ENCODE measurements around the gene KCNK17. TPM values are rescaled to one million over a fixed set of nuclear protein-coding genes. Genes with fewer than 3 reads are reported as not detected.

KCNK17 gene
- total and polyA plus RNA-seq, 9 of the 15 experiments (the other 6 are each of a cell fraction or from before 2014, with no cell fraction given): not detected

GRCh38 chr6:39353698-39354315 lies 39.6 kb upstream of the KCNK17 start:
- Histone ChIP-seq H3K79me2 (ENCODE audit: control insufficient read depth, insufficient read depth, low read length) (no peaks in the 10 kb centered on the region), H2AFZ (ENCODE audit: low read depth, low read length) (no peak overlapping the region), H3K36me3 (ENCODE audit: control insufficient read depth, insufficient read depth, low read length) (no peaks in the 10 kb centered on the region), H3K4me3 (no peak overlapping the region), H3K9me1 (ENCODE audit: control insufficient read depth, insufficient read depth, low read length) (no peaks in the 10 kb centered on the region), H4K20me1 (replicated peaks; ENCODE audit: control insufficient read depth, insufficient read depth, low read length) (no peaks in the 10 kb centered on the region), H3K27ac (ENCODE audit: extremely low read depth, low read depth, low read length) (no peak overlapping the region), H3K4me2 (ENCODE audit: insufficient read depth, low read length) (no peak overlapping the region), H3K4me1 (replicated peaks in 1 of 2; ENCODE audit: control insufficient read depth in 2 of 2, insufficient read depth in 2 of 2, low read length in 2 of 2) (no peaks in the 10 kb centered on the region), H3K9me3 (replicated peaks; ENCODE audit: control insufficient read depth, insufficient read depth, low read depth, low read length) (no peaks in the 10 kb centered on the region), H3K9ac (ENCODE audit: insufficient read depth in 1 of 2, low read depth in 2 of 2, low read length in 2 of 2) (no peak overlapping the region), H3K27me3 (ENCODE audit: control insufficient read depth in 2 of 2, insufficient read depth in 2 of 2, low read length in 2 of 2) (peaks cover 19 to 53% of the 10 kb centered on the region in 2 experiments; a peak in 4 of 5 replicates)
- peak; percentile 42; the same call in 1 of the 2 replicates for TF ChIP-seq USF2 (CRISPR knock-in tag; IDR thresholded peaks at IDR 0.05)
- TF ChIP-seq SLC30A9 (CRISPR knock-in tag; IDR thresholded peaks at IDR 0.05): no peak
- TF ChIP-seq, protein P1, sequence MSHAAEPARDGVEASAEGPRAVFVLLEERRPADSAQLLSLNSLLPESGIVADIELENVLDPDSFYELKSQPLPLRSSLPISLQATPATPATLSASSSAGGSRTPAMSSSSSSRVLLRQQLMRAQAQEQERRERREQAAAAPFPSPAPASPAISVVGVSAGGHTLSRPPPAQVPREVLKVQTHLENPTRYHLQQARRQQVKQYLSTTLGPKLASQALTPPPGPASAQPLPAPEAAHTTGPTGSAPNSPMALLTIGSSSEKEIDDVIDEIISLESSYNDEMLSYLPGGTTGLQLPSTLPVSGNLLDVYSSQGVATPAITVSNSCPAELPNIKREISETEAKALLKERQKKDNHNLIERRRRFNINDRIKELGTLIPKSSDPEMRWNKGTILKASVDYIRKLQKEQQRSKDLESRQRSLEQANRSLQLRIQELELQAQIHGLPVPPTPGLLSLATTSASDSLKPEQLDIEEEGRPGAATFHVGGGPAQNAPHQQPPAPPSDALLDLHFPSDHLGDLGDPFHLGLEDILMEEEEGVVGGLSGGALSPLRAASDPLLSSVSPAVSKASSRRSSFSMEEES (CRISPR knock-in tag; IDR thresholded peaks at IDR 0.05): peak; percentile 16; the same call in 1 of the 2 replicates
- ATAC-seq (no peak), DNase-seq (ENCODE audit: extremely low read depth in 1 of 4, low spot score in 3 of 4) (no peak), FAIRE-seq (no peak)
- 0% methylated on average over 7 of the region's 7 CpGs for WGBS (ENCODE audit: insufficient coverage, low coverage, missing lambda C conversion rate)
- POLR2A ChIA-PET: no interaction called here
- BruUV-seq (replicated peaks): no TSS peak
- intact Hi-C loops (cut with micrococcal nuclease): no loop called here
- CTCF ChIA-PET (ENCODE audit: low intra/inter-chr PET ratio): no interaction called here
- in situ Hi-C loops (cut with MboI): loop anchor here (25.0 kb wide), 3 partner anchors 958 to 1683 kb away; partner anchors contain the start of genes TSPO2 and UNC5CL

Measured in K562 (cell line).